Naive thymus-derived CD4-positive, alpha-beta T cell (primary cell): Measurements from ENCODE around the gene STAT1. TPM values are rescaled to one million over a fixed set of nuclear protein-coding genes. Genes with fewer than 3 reads are reported as not detected.

Source experiments
- ATAC-seq: fragments of 150-1000 bp; cut with Tn5 transposase; 2 replicates; pipeline ENCODE4 v1.10.0; 2021; ENCODE audit warnings: mild to moderate bottlenecking, moderate library complexity
- CTCF ChIA-PET: fragments of 350-600 bp; sonication (Branson Sonifier 250); formaldehyde crosslinking; loops from one replicate; lab custom pipeline; 2021; ENCODE audit warnings: antibody characterized with exemption; lab: Charles Lee
- POLR2A ChIA-PET: fragments of 350-600 bp; sonication (Branson Sonifier 250); formaldehyde crosslinking; loops from one replicate; lab custom pipeline; 2021; ENCODE audit warnings: antibody characterized with exemption, inconsistent platforms; lab: Charles Lee
- DNase-seq, 9 donors: peaks; one replicate each; pipeline versions ENCODE4 v3.0.0 to v3.0.0-alpha.2; 2020 to 2022; ENCODE audit warnings: mixed read lengths in 1 of 9
- H3K27ac ChIP-seq: one replicate; pipeline ENCODE4 v1.7.0; 2013; ENCODE audit warnings: mild to moderate bottlenecking, low read depth, low read length, moderate library complexity
- H3K27me3 ChIP-seq, 2 donors: one replicate each; pipeline ENCODE4 v1.7.0; 2013; ENCODE audit warnings: low read length in 2 of 2, mild to moderate bottlenecking in 2 of 2, moderate library complexity in 2 of 2; ENCODE audit not compliant: control insufficient read depth in 2 of 2, insufficient read depth in 2 of 2
- H3K36me3 ChIP-seq, 3 experiments: 1 replicate in 2 of 3; 2 replicates in 1 of 3; pipeline ENCODE4 v1.7.0; 2013; ENCODE audit warnings: low read length in 3 of 3, mild to moderate bottlenecking in 3 of 3, moderate library complexity in 1 of 3; ENCODE audit not compliant: insufficient read depth in 3 of 3, control insufficient read depth in 2 of 3
- H3K4me1 ChIP-seq, 2 donors: one replicate each; pipeline ENCODE4 v1.7.0; 2013; ENCODE audit warnings: low read length in 2 of 2, mild to moderate bottlenecking in 2 of 2, moderate library complexity in 1 of 2; ENCODE audit not compliant: control insufficient read depth in 2 of 2, insufficient read depth in 2 of 2
- H3K4me3 ChIP-seq: 2 replicates; pipeline ENCODE4 v1.7.0; 2013; ENCODE audit warnings: mild to moderate bottlenecking, low read length
- H3K9me3 ChIP-seq, 3 experiments: 1 replicate in 2 of 3; 2 replicates in 1 of 3; pipeline ENCODE4 v1.7.0; 2013; ENCODE audit warnings: low read length in 3 of 3; ENCODE audit not compliant: control insufficient read depth in 2 of 3
- H3K27ac Mint-ChIP-seq, 9 donors: one replicate each; pipeline ENCODE4 v1.8.0; 2020 to 2022; ENCODE audit warnings: mixed read lengths in 9 of 9, mild to moderate bottlenecking in 8 of 9, moderate library complexity in 5 of 9, inconsistent platforms in 2 of 9
- H3K27me3 Mint-ChIP-seq, 5 donors: one replicate each; pipeline ENCODE4 v1.8.0; 2021 to 2022; ENCODE audit warnings: mixed read lengths in 5 of 5, mild to moderate bottlenecking in 1 of 5
- H3K36me3 Mint-ChIP-seq, 5 donors: one replicate each; pipeline ENCODE4 v1.8.0; 2020 to 2022; ENCODE audit warnings: mixed read lengths in 5 of 5, mild to moderate bottlenecking in 3 of 5, inconsistent platforms in 1 of 5
- H3K4me1 Mint-ChIP-seq, 7 donors: one replicate each; pipeline ENCODE4 v1.8.0; 2020 to 2022; ENCODE audit warnings: mixed read lengths in 7 of 7, mild to moderate bottlenecking in 3 of 7, inconsistent platforms in 1 of 7
- H3K4me3 Mint-ChIP-seq, 10 donors: one replicate each; pipeline ENCODE4 v1.8.0; 2020 to 2022; ENCODE audit warnings: mild to moderate bottlenecking in 10 of 10, mixed read lengths in 10 of 10, moderate library complexity in 6 of 10, inconsistent platforms in 2 of 10
- H3K9me3 Mint-ChIP-seq, 11 donors: one replicate each; pipeline ENCODE4 v1.8.0; 2020 to 2022; ENCODE audit warnings: mixed read lengths in 11 of 11, mild to moderate bottlenecking in 4 of 11, inconsistent platforms in 1 of 11, moderate library complexity in 1 of 11
- intact Hi-C, 2 donors: fragments of 100-400 bp; cut with micrococcal nuclease; formaldehyde crosslinking; loops; one replicate each; pipeline ENCODE4 v1.15.1; 2023
- polyA plus RNA-seq, 2 donors: library from polyadenylated mRNA; unstranded; fragments of 300-500 nt; fragmentation: Illumina TruSeq; gene quantifications; one replicate each; pipeline ENCODE4 v1.2.3, GENCODE V29; 2021
- total RNA-seq, 6 experiments: library from RNA in 5 of 6; stranded (reverse) in 5 of 6; gene quantifications; 1 replicate in 5 of 6; 2 replicates in 1 of 6; pipeline ENCODE4 v1.2.3 and lab custom pipeline; 2021 to 2026

STAT1 gene
- total and polyA plus RNA-seq, 7 experiments from 2014 or later = 74.1 to 1,177 (median 92.2) TPM

- H3K27me3 Mint-ChIP-seq = no peaks in the 10 kb centered on the region
- H3K4me3 ChIP-seq = peak overlapping the region; percentile 69
These were observed 1.6 kb downstream of the STAT1 start for GRCh38 chr2:191012346-191012745.

GRCh38 chr2:191010887-191011885 lies 2.8 kb downstream of the STAT1 start:
- ATAC-seq (no peak), DNase-seq (no peak)
- no peaks in the 10 kb centered on the region for H3K27me3 Mint-ChIP-seq
- Histone ChIP-seq H3K27ac (peak overlapping the region; percentile 87), H3K27me3 (no peaks in the 10 kb centered on the region), H3K4me3 (peak overlapping the region; percentile 69), H3K4me1 (peaks cover 58 to 67% of the 10 kb centered on the region in 2 donors), H3K9me3 (no peaks in the 10 kb centered on the region), H3K36me3 (peaks cover 24 to 32% (median 26%) of the 10 kb centered on the region in 3 experiments)
- H3K27ac Mint-ChIP-seq = peak overlapping the region in 4 of 9 donors; percentile 74 to 89 (median 80)
- H3K4me3 Mint-ChIP-seq = no peak overlapping the region
- peaks cover 0 to 6% (median 0%) of the 10 kb centered on the region in 11 donors for H3K9me3 Mint-ChIP-seq
- ChIA-PET CTCF (interaction anchor here (0.6 to 2.3 kb wide), 3 partner anchors 9 to 18 kb away, joined by 3 to 10 read pairs (median 7); no protein-coding TSS in a partner anchor), POLR2A (interaction anchor here (0.6 to 6.6 kb wide), 14 partner anchors 9 to 130 kb away, joined by 3 to 58 read pairs (median 4); partner anchors contain the start of gene GLS)
- intact Hi-C loops = loop anchor here (1.0 to 5.0 kb wide), 6 partner anchors 9 to 1249 kb away; partner anchors contain the start of genes NAB1 (in 1 of the 2), NEMP2 (in 1 of the 2) and OSGEPL1 (in 1 of the 2)
- H3K4me1 Mint-ChIP-seq = peaks cover 36 to 57% (median 53%) of the 10 kb centered on the region in 7 donors
- H3K36me3 Mint-ChIP-seq = peaks cover 8 to 40% (median 38%) of the 10 kb centered on the region in 5 donors

More at GRCh38 chr2:191012346-191012745, 1.6 kb downstream of the STAT1 start:
- no peak for ATAC-seq
- Mint-ChIP-seq H3K4me3 (no peak overlapping the region), H3K27ac (no peak overlapping the region), H3K36me3 (peaks cover 6 to 34% (median 28%) of the 10 kb centered on the region in 5 donors), H3K9me3 (peaks cover 0 to 6% (median 0%) of the 10 kb centered on the region in 11 donors), H3K4me1 (peaks cover 26 to 53% (median 46%) of the 10 kb centered on the region in 7 donors)
- peaks cover 49 to 55% of the 10 kb centered on the region in 2 donors for H3K4me1 ChIP-seq
- H3K9me3 ChIP-seq = no peaks in the 10 kb centered on the region
- ChIA-PET CTCF (interaction anchor here (1.0 to 2.3 kb wide), 3 partner anchors 8 to 17 kb away, joined by 7 to 10 read pairs (median 8); no protein-coding TSS in a partner anchor), POLR2A (interaction anchor here (0.6 to 6.6 kb wide), 15 partner anchors 8 to 543 kb away, joined by 3 to 58 read pairs (median 5); partner anchors contain the start of gene GLS)
- peak overlapping the region; percentile 87 for H3K27ac ChIP-seq
- intact Hi-C loops = loop anchor here (2.0 to 5.0 kb wide), 6 partner anchors 16 to 1250 kb away; partner anchors contain the start of genes NAB1 (in 1 of the 2), NEMP2 (in 1 of the 2) and OSGEPL1 (in 1 of the 2)
- DNase-seq = no peak
- H3K36me3 ChIP-seq = peaks cover 13 to 20% (median 16%) of the 10 kb centered on the region in 3 experiments
- no peaks in the 10 kb centered on the region for H3K27me3 ChIP-seq

GRCh38 chr2:191009541-191010374 lies 4.2 kb downstream of the STAT1 start:
- peak overlapping the region; percentile 40 to 90 (median 73) for H3K27ac Mint-ChIP-seq
- DNase-seq = no peak
- Histone ChIP-seq H3K9me3 (no peaks in the 10 kb centered on the region), H3K4me1 (peaks cover 52 to 70% of the 10 kb centered on the region in 2 donors), H3K4me3 (no peak overlapping the region), H3K27me3 (no peaks in the 10 kb centered on the region), H3K27ac (peak overlapping the region; percentile 46), H3K36me3 (peaks cover 38 to 46% (median 39%) of the 10 kb centered on the region in 3 experiments)
- H3K4me1 Mint-ChIP-seq = peaks cover 36 to 69% (median 63%) of the 10 kb centered on the region in 7 donors
- peaks cover 15 to 54% (median 50%) of the 10 kb centered on the region in 5 donors for H3K36me3 Mint-ChIP-seq
- H3K4me3 Mint-ChIP-seq = peak overlapping the region in 9 of 10 donors; percentile 12 to 78 (median 55)
- no peak for ATAC-seq
- peaks cover 0 to 7% (median 0%) of the 10 kb centered on the region in 11 donors for H3K9me3 Mint-ChIP-seq
- intact Hi-C loops = loop anchor here (5.0 kb wide), 4 partner anchors 32 to 1247 kb away; partner anchors contain the start of genes NAB1 (in 1 of the 2), NEMP2 (in 1 of the 2) and OSGEPL1 (in 1 of the 2)
- no peaks in the 10 kb centered on the region for H3K27me3 Mint-ChIP-seq
- POLR2A ChIA-PET = interaction anchor here (3.0 to 6.6 kb wide), 2 partner anchors 14 to 26 kb away, joined by 9 to 58 read pairs; no protein-coding TSS in a partner anchor
- CTCF ChIA-PET = interaction anchor here (2.3 kb wide), 1 partner anchor 19 kb away, joined by 10 read pairs; no protein-coding TSS in a partner anchor

GRCh38 chr2:191008286-191008685 lies 5.7 kb downstream of the STAT1 start:
- peaks cover 20 to 69% (median 65%) of the 10 kb centered on the region in 5 donors for H3K36me3 Mint-ChIP-seq
- no peaks in the 10 kb centered on the region for H3K27me3 ChIP-seq
- H3K4me1 ChIP-seq = peaks cover 46 to 66% of the 10 kb centered on the region in 2 donors
- H3K9me3 ChIP-seq = no peaks in the 10 kb centered on the region
- no peak overlapping the region for H3K4me3 ChIP-seq
- peaks cover 0 to 18% (median 3%) of the 10 kb centered on the region in 11 donors for H3K9me3 Mint-ChIP-seq
- intact Hi-C loops = no loop called here
- POLR2A ChIA-PET = interaction anchor here (0.6 to 1.3 kb wide), 9 partner anchors 14 to 502 kb away, joined by 3 to 6 read pairs (median 3); partner anchors contain the start of gene GLS
- H3K4me3 Mint-ChIP-seq = peak overlapping the region in 9 of 10 donors; percentile 12 to 74 (median 66)
- no peaks in the 10 kb centered on the region for H3K27me3 Mint-ChIP-seq
- peaks cover 47 to 61% (median 54%) of the 10 kb centered on the region in 3 experiments for H3K36me3 ChIP-seq
- no peak for ATAC-seq
- H3K27ac Mint-ChIP-seq = peak overlapping the region in 8 of 9 donors; percentile 58 to 92 (median 80)
- no peak for DNase-seq
- peak overlapping the region; percentile 33 for H3K27ac ChIP-seq
- CTCF ChIA-PET = no interaction called here
- H3K4me1 Mint-ChIP-seq = peaks cover 43 to 83% (median 77%) of the 10 kb centered on the region in 7 donors

GRCh38 chr2:191006997-191007783 lies 6.8 kb downstream of the STAT1 start:
- H3K4me3 Mint-ChIP-seq = peak overlapping the region in 9 of 10 donors; percentile 3 to 68 (median 59)

More at GRCh38 chr2:191006997-191007783, 6.8 kb downstream of the STAT1 start:
- peaks cover 26 to 77% (median 73%) of the 10 kb centered on the region in 5 donors for H3K36me3 Mint-ChIP-seq
- ChIA-PET CTCF (no interaction called here), POLR2A (interaction anchor here (0.8 to 1.2 kb wide), 5 partner anchors 14 to 125 kb away, joined by 3 to 4 read pairs (median 3); no protein-coding TSS in a partner anchor)
- intact Hi-C loops = no loop called here
- H3K27ac ChIP-seq = peak overlapping the region; percentile 34
- no peaks in the 10 kb centered on the region for H3K27me3 Mint-ChIP-seq
- H3K27ac Mint-ChIP-seq = peak overlapping the region; percentile 25 to 88 (median 82)
- peaks cover 0 to 19% (median 3%) of the 10 kb centered on the region in 11 donors for H3K9me3 Mint-ChIP-seq
- ATAC-seq (no peak), DNase-seq (no peak)
- no peaks in the 10 kb centered on the region for H3K27me3 ChIP-seq
- peaks cover 58 to 72% (median 64%) of the 10 kb centered on the region in 3 experiments for H3K36me3 ChIP-seq
- peaks cover 51 to 68% of the 10 kb centered on the region in 2 donors for H3K4me1 ChIP-seq
- H3K4me3 ChIP-seq = no peak overlapping the region
- peaks cover 43 to 93% (median 87%) of the 10 kb centered on the region in 7 donors for H3K4me1 Mint-ChIP-seq
- H3K9me3 ChIP-seq = no peaks in the 10 kb centered on the region
